GM18951 (cell line): ENCODE measurements around the gene FLAD1.

Source experiments
- POLR2A ChIP-seq: IDR thresholded peaks from 4 replicates; pipeline ENCODE4 v1.6.1; 2011; ENCODE audit warnings: mild to moderate bottlenecking; ENCODE audit not compliant: insufficient read length, insufficient read depth; ENCODE audit errors: extremely low read depth
- in situ Hi-C: fragments of 300-500 bp; cut with MboI; formaldehyde crosslinking; loops from one replicate; pipeline ENCODE4 v1.12.0; 2022; ENCODE audit warnings: low sequenced_read_pairs, mixed read lengths, inconsistent platforms; ENCODE audit not compliant: unreplicated experiment

Gene FLAD1

DNA sequence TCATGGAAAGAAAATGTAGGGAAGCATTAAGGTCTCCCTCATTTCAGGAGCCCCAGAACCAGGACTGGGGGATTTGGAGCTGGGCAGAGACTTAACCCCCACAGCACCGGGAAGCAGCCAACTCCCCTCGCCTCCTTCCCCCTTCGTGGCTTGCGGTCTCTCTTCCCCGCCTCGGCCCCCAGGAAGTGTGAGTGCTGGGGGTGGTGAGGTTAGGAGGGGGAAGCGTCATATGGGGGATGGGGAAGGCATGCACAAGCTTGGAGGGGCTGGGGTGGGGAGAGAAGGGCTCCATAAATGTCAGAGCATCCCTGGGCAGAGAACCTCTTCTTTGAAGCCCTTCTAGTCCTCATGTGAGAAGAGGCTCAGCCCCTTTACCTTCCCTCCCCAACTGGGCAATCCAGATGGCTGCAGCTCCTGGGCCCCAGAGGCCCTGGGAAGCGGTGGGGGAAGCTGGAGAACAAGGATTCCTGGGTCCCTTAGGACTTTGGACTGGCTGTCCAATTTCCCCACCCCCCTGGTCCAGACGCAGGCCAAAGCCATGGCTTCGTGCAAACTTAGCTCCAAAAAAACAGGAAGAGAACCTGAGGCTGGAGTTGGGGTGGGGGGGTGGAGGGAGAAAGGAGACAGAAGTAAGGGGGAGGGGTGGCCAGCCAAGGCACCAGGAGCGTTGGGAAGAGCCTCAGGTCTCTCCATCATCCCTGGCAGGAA lies 27.2 kb downstream of the FLAD1 start:
- in situ Hi-C loops, result no loop called here

DNA sequence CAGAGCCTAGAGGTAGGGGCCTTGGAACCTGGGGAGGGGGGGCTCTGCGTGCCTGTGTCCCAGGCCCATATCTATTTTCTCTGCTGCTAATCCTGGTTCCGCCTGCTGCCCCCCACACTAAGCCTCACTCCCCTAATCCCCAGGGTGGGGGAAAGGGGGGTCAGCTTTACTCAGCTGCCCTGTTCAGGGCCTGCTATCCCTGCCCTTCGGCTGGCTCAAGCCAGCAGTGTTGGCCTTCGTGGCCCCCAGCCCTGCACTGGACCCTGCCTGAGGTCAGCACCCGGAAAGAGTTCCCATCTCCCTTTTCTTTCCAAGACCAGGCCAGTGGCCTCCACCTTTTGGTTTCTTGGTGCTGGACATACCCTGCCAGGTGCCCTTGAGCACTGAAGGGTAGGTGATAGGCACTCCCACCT lies 27.9 kb downstream of the FLAD1 start:
- TF ChIP-seq POLR2A, result no peak

More for the DNA sequence above, 27.2 kb downstream of the FLAD1 start:
- TF ChIP-seq POLR2A, result no peak

DNA sequence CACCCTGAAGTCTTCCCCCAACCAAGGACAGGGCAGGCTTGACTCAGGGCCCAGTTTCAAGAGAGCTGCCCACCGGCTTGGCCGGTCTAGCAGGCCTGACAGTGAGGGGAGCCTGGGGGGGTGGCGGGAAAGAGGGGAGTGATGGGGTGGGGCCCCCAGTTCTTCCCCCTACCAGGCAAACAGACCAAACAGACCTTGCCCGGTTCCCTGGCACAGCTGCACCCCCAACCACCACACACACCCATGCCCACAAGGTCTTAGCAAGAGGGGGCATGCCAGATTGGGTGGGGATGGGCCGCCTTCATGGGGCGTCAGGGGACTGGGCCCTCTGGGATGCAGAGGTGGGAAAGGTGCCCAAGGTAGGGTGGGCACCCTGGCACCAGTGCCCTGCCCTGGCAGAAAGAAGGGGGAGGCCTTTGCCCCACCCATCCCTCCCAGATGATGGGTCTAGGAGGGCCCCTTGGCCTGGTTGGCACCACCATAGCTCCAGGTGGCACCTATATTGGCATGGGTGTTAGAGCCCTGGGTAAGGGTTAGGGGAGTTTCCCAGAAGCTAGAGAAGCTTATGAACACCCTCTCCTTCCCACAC lies 28.4 kb downstream of the FLAD1 start:
- in situ Hi-C loops, result no loop called here
- TF ChIP-seq POLR2A, result no peak

More for the DNA sequence above, 27.9 kb downstream of the FLAD1 start:
- in situ Hi-C loops, result no loop called here

DNA sequence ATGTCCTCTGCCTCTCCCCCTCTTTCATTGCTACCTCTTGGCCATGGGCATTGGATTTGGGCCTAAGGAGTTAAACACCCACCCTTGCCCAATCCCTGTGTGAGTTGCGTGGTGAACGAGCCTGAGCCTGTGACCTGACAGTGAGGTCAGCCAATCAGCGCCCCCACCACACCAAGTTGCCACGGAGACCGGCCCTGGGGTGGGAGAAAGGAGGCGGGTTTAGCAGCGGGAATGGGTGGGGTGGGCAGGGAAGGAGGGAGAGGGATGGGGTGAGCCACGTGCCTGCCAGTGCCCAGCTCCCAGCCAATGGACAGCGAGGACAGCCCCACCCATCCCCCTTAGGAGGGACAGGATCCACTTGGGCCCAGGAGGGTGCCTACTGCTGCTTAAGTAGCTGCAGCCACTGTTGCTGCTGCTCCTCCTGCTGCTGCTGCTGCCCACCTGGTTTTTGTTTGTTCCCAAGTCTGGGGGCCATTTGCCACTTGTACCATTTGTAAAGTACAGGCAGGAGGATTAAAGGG lies 28.9 kb downstream of the FLAD1 start:
- no peak for TF ChIP-seq POLR2A
- in situ Hi-C loops, result no loop called here

DNA sequence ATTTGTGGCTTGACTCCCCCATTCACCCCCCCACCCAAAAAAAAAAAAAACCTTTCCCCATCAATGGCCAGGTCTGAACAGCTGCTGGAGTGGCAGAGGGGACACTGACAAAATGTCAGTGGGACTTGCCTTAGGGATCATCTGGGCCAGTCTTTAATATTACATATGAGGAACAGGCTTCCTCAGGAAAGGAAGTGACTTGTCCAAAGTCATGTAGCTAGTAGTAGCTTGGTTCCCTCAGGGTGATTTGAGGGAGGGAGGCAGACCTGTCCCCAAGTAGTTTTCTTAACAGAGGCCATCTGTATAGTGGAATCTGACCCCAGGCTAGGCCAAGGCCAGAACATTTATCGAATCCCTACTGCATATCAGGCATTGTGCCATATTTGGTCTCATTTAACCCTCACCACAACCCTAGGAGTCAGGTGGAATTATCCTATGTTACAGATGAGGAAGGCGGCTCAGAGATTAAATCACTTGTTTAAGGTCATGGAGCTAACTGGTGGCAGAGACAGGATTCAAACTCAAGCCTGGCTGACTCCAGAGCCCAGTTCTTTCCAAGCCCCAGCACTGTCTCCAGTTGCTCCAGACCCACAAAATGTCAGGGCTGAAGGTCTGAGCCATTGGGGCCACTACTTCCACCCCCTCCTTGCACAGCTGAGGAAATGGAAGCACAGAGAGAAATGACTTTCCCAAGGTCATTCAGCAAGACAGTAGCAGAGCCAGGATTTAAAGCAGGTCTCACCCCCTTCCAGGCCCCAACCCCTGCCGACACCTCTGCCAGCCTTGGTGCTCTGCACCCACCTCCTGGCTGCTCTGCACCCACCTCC lies 29.8 kb downstream of the FLAD1 start:
- in situ Hi-C loops, result no loop called here
- TF ChIP-seq POLR2A, result no peak

DNA sequence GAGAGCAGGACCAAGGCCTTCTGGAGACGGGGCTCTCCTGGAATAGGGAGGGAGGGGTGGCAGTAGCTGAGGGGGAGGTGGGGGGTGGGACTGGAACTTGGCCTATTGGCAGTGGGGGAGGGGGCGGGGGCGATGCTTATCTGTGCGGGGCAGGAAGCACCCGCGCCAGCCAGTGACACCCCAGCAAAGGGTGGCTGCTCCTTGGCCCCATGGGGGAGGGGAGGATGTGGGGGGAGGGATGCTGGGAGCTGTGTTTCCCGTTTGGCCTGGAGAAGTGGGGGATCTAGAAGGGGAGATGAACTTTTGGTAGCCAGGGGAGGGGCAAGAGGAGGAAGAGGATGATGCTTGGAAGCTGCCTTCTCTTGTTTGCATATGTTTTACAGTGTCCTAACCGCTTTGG lies 30.5 kb downstream of the FLAD1 start:
- in situ Hi-C loops, result no loop called here
- TF ChIP-seq POLR2A, result no peak

DNA sequence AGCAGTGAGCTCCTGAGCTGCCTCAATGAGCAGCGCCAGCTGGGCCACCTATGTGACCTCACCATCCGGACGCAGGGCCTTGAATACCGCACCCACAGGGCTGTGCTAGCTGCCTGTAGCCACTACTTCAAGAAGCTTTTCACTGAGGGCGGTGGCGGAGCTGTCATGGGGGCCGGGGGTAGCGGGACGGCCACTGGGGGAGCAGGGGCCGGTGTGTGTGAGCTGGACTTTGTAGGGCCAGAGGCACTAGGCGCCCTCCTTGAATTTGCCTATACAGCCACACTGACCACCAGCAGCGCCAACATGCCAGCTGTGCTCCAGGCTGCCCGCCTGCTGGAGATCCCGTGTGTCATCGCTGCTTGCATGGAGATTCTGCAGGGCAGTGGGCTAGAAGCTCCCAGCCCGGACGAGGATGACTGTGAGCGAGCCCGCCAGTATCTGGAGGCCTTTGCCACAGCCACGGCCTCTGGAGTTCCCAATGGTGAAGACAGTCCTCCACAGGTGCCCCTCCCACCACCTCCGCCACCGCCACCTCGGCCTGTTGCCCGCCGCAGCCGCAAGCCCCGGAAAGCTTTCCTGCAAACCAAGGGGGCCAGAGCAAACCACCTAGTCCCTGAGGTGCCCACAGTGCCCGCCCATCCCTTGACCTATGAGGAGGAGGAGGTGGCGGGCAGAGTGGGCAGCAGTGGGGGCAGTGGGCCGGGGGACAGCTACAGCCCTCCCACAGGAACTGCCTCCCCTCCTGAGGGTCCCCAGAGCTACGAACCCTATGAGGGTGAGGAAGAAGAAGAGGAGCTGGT lies 31.8 kb downstream of the FLAD1 start:
- no peak for TF ChIP-seq POLR2A
- in situ Hi-C loops, result no loop called here

DNA sequence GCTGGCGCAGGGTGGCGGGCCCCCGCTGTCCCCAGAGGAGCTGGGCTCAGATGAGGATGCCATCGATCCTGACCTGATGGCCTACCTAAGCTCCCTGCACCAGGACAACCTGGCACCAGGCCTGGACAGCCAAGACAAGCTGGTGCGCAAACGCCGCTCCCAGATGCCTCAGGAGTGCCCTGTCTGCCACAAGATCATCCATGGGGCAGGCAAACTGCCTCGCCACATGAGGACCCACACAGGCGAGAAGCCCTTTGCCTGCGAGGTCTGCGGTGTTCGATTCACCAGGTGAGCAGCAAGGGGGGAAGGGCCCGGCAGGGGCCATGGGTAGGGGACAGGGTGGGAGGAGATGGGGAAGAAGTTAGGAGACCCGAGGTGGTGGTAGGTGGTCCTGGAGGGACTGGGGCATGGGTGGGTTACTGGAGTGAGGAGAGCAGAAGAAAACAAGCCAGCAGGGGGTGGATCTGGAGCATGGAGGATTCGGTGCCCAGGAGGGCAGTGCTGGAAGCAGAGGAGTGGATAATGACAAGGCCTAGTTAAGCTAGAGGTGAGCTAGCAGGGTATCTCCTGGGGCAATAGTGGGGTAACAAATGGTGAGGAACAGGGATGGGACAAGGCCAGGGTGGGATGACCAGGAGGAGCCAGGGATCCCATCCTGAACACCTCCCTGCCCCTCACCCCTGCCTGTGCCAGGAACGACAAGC lies 32.5 kb downstream of the FLAD1 start:
- TF ChIP-seq POLR2A, result no peak
- in situ Hi-C loops, result no loop called here

DNA sequence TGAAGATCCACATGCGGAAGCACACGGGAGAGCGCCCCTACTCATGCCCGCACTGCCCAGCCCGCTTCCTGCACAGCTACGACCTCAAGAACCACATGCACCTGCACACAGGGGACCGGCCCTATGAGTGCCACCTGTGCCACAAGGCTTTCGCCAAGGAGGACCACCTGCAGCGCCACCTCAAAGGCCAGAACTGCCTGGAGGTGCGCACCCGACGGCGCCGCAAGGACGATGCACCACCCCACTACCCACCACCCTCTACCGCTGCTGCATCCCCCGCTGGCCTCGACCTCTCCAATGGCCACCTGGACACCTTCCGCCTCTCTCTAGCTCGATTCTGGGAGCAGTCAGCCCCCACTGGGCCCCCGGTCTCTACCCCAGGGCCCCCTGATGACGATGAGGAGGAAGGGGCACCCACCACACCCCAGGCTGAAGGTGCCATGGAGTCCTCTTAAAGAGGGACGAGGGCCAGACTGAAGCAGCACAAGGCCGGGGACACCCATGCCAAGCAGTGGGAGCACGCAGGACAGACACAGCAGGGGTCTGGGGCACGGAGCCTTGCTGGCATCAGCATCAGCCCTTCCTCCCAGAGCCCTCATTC lies 33.2 kb downstream of the FLAD1 start:
- TF ChIP-seq POLR2A, result no peak
- in situ Hi-C loops, result no loop called here

DNA sequence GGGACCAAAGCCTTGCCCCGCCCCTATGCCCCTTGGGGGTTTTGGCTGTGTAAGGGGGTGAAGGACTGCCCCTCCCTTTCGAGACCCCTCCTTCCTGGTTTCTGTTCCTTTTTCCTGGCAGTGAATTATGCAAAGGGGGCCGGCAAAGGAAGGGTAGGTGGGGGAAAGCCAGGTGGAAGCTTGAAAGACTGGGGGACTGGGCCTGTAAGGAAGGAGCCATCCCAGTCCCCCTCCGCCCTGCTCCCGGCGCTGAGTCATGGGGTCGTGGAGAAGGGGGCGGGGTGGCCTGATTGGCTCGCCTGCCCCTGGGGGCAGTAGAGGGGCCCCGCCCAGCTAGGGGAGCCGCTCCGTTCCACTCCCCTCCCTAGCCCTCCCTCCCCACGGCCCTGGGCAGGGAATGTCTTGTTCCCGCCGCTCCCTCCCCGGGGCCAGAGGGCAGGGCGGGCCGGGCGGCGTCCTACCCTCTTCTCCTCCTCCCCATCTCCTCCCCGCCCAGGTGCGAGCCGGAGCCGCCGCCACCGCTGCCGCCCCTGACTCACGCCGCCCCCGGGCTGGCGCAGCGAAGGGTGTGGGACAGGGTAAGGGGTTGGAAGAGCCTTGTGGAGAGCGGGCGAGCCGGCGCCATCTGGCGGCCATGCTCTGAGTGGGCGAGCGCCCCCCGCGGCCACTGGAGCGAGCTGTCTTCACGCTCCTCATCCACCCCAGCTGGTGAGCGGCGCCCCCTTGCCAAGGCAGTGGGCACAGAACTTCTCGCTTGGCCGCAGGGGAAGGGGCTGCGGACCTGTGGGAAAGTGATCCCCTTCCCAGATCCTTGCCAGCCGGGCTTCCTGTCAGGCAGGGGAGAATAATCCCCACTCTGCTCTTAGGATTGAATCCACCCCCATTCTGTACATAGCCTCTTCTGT lies 34.1 kb downstream of the FLAD1 start:
- TF ChIP-seq POLR2A, result no peak
- in situ Hi-C loops, result no loop called here

DNA sequence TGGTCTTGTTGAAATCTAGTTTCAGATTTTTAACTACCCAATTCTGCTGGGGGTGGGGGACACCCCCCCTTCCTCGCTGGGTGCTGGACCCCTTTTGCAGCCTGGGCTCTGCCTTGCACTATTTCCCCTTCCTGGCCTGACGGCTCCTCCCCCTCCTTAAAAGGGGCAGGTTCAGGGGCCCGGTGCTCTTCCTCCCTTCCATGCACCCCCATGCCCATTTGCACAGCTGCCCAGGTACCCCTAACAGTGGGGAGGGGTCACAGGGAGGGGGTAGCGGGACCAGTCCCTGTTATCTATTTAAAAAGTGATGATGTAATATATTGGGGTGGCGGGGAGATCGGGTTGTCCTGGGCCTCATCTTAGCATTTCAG lies 34.8 kb downstream of the FLAD1 start:
- in situ Hi-C loops, result no loop called here
- no peak for TF ChIP-seq POLR2A
